Activated B cell treated with CpG ODN at 0.5 μM for 24 hours (primary cell): ENCODE results near the gene FER. TPM values are rescaled to one million over a fixed set of nuclear protein-coding genes. Genes with fewer than 3 reads are reported as not detected.

Experiments
- ATAC-seq: fragments of 200-7000 bp; cut with Tn5 transposase; one replicate; pipeline ENCODE4 v1.10.0; 2021; ENCODE audit warnings: low read depth, mild to moderate bottlenecking, moderate library complexity
- CTCF ChIA-PET: fragments of 350-600 bp; sonication (Branson Sonifier 250); formaldehyde crosslinking; loops from one replicate; lab custom pipeline; 2021; ENCODE audit warnings: antibody characterized with exemption; lab: Charles Lee
- POLR2A ChIA-PET: fragments of 350-600 bp; sonication (Branson Sonifier 250); formaldehyde crosslinking; loops from one replicate; lab custom pipeline; 2021; ENCODE audit warnings: antibody characterized with exemption; lab: Charles Lee
- DNase-seq: peaks from one replicate; pipeline ENCODE4 v3.0.0; 2022
- H3K27ac Mint-ChIP-seq: one replicate; pipeline ENCODE4 v1.8.0; 2020; ENCODE audit warnings: mixed read lengths
- H3K27me3 Mint-ChIP-seq: one replicate; pipeline ENCODE4 v1.8.0; 2021; ENCODE audit warnings: mixed read lengths
- H3K36me3 Mint-ChIP-seq: one replicate; pipeline ENCODE4 v1.8.0; 2021; ENCODE audit warnings: low read depth, mixed read lengths
- H3K4me1 Mint-ChIP-seq: one replicate; pipeline ENCODE4 v1.8.0; 2021; ENCODE audit warnings: mixed read lengths
- H3K4me3 Mint-ChIP-seq: one replicate; pipeline ENCODE4 v1.8.0; 2020; ENCODE audit warnings: mild to moderate bottlenecking, mixed read lengths
- H3K9me3 Mint-ChIP-seq: one replicate; pipeline ENCODE4 v1.8.0; 2020; ENCODE audit warnings: mixed read lengths
- CTCF ChIP-seq: fragments of 200-600 bp; IDR thresholded peaks from one replicate; pipeline ENCODE4 v1.8.0; 2022; ENCODE audit warnings: antibody characterized with exemption, mild to moderate bottlenecking
- intact Hi-C: fragments of 100-400 bp; cut with micrococcal nuclease; formaldehyde crosslinking; loops from one replicate; pipeline ENCODE4 v1.15.1; 2024
- total RNA-seq: library from RNA; stranded (reverse); gene quantifications from 2 replicates; pipeline ENCODE4 v1.2.3, GENCODE V29; 2022

FER gene
- total RNA-seq, 1 donor from 2014 or later, result 17.3 TPM

GRCh38 chr5:108814551-108814950 is 66.9 kb downstream of the FER start:
- H3K27ac Mint-ChIP-seq, result no peak overlapping the region
- DNase-seq (no peak), ATAC-seq (no peak)
- POLR2A ChIA-PET, result no interaction called here
- no peaks in the 10 kb centered on the region for H3K9me3 Mint-ChIP-seq
- no peak for TF ChIP-seq CTCF
- CTCF ChIA-PET, result no interaction called here
- peaks cover 2% of the 10 kb centered on the region for H3K36me3 Mint-ChIP-seq
- H3K4me3 Mint-ChIP-seq, result no peak overlapping the region
- intact Hi-C loops, result no loop called here
- no peaks in the 10 kb centered on the region for H3K27me3 Mint-ChIP-seq
- H3K4me1 Mint-ChIP-seq, result peaks cover 2% of the 10 kb centered on the region

- Mint-ChIP-seq H3K27ac (no peak overlapping the region), H3K4me1 (peaks cover 4% of the 10 kb centered on the region), H3K36me3 (peaks cover 2% of the 10 kb centered on the region), H3K4me3 (no peak overlapping the region), H3K9me3 (peaks cover 6% of the 10 kb centered on the region), H3K27me3 (no peaks in the 10 kb centered on the region)
- intact Hi-C loops, result no loop called here
- no peak for TF ChIP-seq CTCF
- ChIA-PET CTCF (interaction anchor here (0.6 kb wide), 1 partner anchor 96 kb away, joined by 3 read pairs; no protein-coding TSS in a partner anchor), POLR2A (interaction anchor here (0.8 kb wide), 1 partner anchor 90 kb away, joined by 3 read pairs; no protein-coding TSS in a partner anchor)
- peak; percentile 60 for ATAC-seq
- DNase-seq, result no peak
These were observed 71.0 kb downstream of the FER start for GRCh38 chr5:108818613-108819272.

GRCh38 chr5:108820983-108821382 is 73.3 kb downstream of the FER start:
- peaks cover 6% of the 10 kb centered on the region for H3K9me3 Mint-ChIP-seq
- DNase-seq, result no peak
- POLR2A ChIA-PET, result no interaction called here
- intact Hi-C loops, result no loop called here
- CTCF ChIA-PET, result no interaction called here
- peaks cover 4% of the 10 kb centered on the region for H3K4me1 Mint-ChIP-seq
- H3K27me3 Mint-ChIP-seq, result no peaks in the 10 kb centered on the region
- no peak overlapping the region for H3K4me3 Mint-ChIP-seq
- H3K36me3 Mint-ChIP-seq, result peaks cover under 1% of the 10 kb centered on the region
- no peak for ATAC-seq
- TF ChIP-seq CTCF, result no peak
- no peak overlapping the region for H3K27ac Mint-ChIP-seq

GRCh38 chr5:108822211-108822947 is 74.7 kb downstream of the FER start:
- Mint-ChIP-seq H3K4me3 (no peak overlapping the region), H3K27me3 (no peaks in the 10 kb centered on the region), H3K27ac (no peak overlapping the region), H3K4me1 (peaks cover 4% of the 10 kb centered on the region), H3K36me3 (peaks cover 2% of the 10 kb centered on the region), H3K9me3 (peaks cover 6% of the 10 kb centered on the region)
- ChIA-PET CTCF (no interaction called here), POLR2A (no interaction called here)
- intact Hi-C loops, result no loop called here
- DNase-seq (no peak), ATAC-seq (no peak)
- TF ChIP-seq CTCF, result no peak

- H3K36me3 Mint-ChIP-seq, result peaks cover 2% of the 10 kb centered on the region
- H3K27ac Mint-ChIP-seq, result no peak overlapping the region
- TF ChIP-seq CTCF, result no peak
- intact Hi-C loops, result no loop called here
- ChIA-PET CTCF (no interaction called here), POLR2A (no interaction called here)
- peaks cover 3% of the 10 kb centered on the region for H3K9me3 Mint-ChIP-seq
- DNase-seq (no peak), ATAC-seq (no peak)
- no peak overlapping the region for H3K4me3 Mint-ChIP-seq
- H3K27me3 Mint-ChIP-seq, result no peaks in the 10 kb centered on the region
- H3K4me1 Mint-ChIP-seq, result peaks cover 2% of the 10 kb centered on the region
These were observed 79.4 kb downstream of the FER start for GRCh38 chr5:108827131-108827530.
